ACC112 (cell line): ENCODE measurements around the gene TMEM94.

Experiments used
- H2AFZ ChIP-seq: fragments of 200-600 bp; sonication (generic); one replicate; pipeline ENCODE4 v1.6.0; 2017; ENCODE audit warnings: antibody characterized with exemption, low read length; ENCODE audit not compliant: unreplicated experiment
- H3K27ac ChIP-seq: fragments of 200-600 bp; sonication (generic); 2 replicates; pipeline ENCODE4 v1.5.1; 2014; ENCODE audit warnings: low read depth, mild to moderate bottlenecking, antibody characterized with exemption, low read length, moderate library complexity
- H3K27me3 ChIP-seq: fragments of 200-600 bp; sonication (generic); 2 replicates; pipeline ENCODE4 v1.6.1; 2014; ENCODE audit warnings: mild to moderate bottlenecking, antibody characterized with exemption, low read length, moderate library complexity, mixed read lengths; ENCODE audit not compliant: insufficient read depth
- H3K36me3 ChIP-seq: fragments of 200-600 bp; sonication (generic); 2 replicates; pipeline ENCODE4 v1.6.1; 2016; ENCODE audit warnings: mild to moderate bottlenecking, antibody characterized with exemption, low read length, moderate library complexity, mixed read lengths; ENCODE audit not compliant: insufficient read depth
- H3K4me1 ChIP-seq: fragments of 200-600 bp; sonication (generic); one replicate; pipeline ENCODE4 v1.6.1; 2016; ENCODE audit warnings: low read length, mixed read lengths; ENCODE audit not compliant: insufficient read depth, unreplicated experiment, control insufficient read depth
- H3K4me3 ChIP-seq: fragments of 200-600 bp; sonication (generic); 2 replicates; pipeline ENCODE4 v1.5.1; 2014; ENCODE audit warnings: mild to moderate bottlenecking, low read depth, low read length
- H3K79me2 ChIP-seq: fragments of 200-600 bp; sonication (generic); one replicate; pipeline ENCODE4 v1.6.0; 2016; ENCODE audit warnings: low read length; ENCODE audit not compliant: control insufficient read depth, unreplicated experiment, insufficient read depth

The TMEM94 gene

DNA sequence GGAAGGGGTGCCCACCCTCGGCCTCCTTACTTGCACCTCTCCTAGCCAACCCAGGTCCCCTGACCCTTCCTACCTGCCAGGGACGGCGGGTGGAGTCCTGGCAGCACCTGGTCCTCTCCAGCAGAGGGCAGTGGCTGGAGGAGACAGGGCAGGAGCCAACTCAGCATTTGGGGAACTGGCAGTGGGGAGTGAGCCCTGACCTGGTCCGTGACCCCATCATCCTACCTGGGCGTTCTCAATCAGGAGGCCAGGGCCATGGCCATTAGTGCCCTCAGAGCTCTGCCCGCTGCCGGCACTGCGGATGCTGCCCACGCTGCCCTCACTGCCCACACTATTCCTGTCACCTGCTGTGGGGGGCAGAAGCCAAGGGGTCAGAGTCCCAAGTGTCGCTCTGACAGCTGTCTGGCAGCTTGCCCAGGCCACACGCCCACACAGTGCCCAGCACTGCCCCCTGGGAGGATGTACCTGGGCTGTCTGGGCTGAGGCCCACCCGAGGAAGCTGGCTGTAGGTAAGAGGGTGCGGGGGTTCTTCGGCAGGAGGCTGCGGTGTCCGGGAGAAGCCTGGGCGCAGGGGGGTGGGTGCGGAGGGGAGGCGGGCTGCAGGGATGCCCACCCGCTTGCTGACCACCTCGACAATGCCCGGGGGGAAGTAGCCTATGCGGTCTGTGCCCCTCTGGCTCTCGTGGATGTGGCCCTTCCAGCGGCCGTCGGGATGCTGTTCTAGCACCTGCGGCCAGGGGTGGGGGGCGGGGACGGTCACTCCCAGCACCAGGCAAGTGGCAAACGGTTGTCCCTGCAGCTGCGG is 48.1 kb downstream of the TMEM94 start:
- Histone ChIP-seq H3K79me2 (no peaks in the 10 kb centered on the region), H3K27ac (no peak overlapping the region), H3K4me3 (no peak overlapping the region), H2AFZ (no peak overlapping the region), H3K36me3 (no peaks in the 10 kb centered on the region), H3K27me3 (no peaks in the 10 kb centered on the region), H3K4me1 (peaks cover 5% of the 10 kb centered on the region)

DNA sequence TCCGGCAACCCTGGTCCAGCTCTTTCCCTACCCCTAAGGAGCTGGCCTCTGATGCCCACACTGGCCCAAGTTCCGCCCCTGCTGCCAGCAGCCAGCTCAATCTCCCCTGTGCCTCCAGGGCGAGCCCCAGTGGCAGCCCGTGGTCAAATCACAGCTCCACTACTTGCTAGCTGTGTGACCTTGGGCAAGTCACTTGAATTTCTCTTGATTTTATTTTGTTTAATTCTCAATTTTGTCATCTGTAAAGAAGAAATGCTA is 48.6 kb downstream of the TMEM94 start:
- Histone ChIP-seq H2AFZ (no peak overlapping the region), H3K79me2 (no peaks in the 10 kb centered on the region), H3K27me3 (no peaks in the 10 kb centered on the region), H3K27ac (no peak overlapping the region), H3K4me3 (no peak overlapping the region), H3K4me1 (peaks cover 5% of the 10 kb centered on the region), H3K36me3 (no peaks in the 10 kb centered on the region)

DNA sequence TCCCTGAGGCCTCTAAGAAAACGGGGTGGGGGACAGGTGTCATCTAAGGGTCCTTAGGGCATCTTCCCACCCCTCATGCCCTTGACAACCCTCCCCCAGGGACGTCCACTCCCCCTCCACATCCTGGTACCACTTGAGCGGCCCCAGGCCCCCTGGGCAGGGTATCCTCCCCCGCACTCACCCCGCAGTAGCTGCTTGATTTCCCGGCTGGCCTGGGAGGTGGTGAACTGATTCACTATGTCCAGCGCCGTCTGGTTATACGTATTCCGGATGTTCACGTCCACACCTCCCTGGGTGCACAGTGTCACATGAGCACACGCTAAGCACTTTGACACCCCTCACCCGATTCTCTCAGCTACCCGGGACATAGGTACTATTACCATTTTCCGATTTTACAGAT is 49.2 kb downstream of the TMEM94 start:
- no peak overlapping the region for H3K4me3 ChIP-seq
- no peaks in the 10 kb centered on the region for H3K79me2 ChIP-seq
- peaks cover 5% of the 10 kb centered on the region for H3K4me1 ChIP-seq
- H3K27me3 ChIP-seq, result no peaks in the 10 kb centered on the region
- no peak overlapping the region for H3K27ac ChIP-seq
- H2AFZ ChIP-seq, result no peak overlapping the region
- no peaks in the 10 kb centered on the region for H3K36me3 ChIP-seq

DNA sequence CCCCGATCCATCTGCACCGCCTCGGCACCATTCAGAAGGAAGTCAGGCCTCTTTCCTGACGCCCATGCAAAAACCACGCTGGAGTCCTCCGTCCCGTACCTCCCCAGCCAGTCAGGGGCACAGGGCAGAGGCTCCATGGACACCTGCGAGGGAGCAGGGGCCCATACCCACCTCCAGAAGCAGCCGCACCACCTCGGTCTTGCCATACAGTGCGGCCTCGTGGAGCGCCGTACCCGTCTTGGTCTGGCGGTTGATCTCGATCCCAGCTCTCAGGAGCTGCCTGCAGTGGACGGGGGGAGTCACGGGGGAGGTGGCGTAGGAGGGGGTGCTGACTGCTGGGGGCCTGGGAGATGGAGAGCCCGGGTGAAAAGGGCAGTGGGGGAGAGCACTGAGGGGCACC is 49.7 kb downstream of the TMEM94 start:
- H3K79me2 ChIP-seq, result no peaks in the 10 kb centered on the region
- H3K4me3 ChIP-seq, result no peak overlapping the region
- no peak overlapping the region for H3K27ac ChIP-seq
- H3K27me3 ChIP-seq, result no peaks in the 10 kb centered on the region
- no peak overlapping the region for H2AFZ ChIP-seq
- peaks cover 5% of the 10 kb centered on the region for H3K4me1 ChIP-seq
- H3K36me3 ChIP-seq, result no peaks in the 10 kb centered on the region

DNA sequence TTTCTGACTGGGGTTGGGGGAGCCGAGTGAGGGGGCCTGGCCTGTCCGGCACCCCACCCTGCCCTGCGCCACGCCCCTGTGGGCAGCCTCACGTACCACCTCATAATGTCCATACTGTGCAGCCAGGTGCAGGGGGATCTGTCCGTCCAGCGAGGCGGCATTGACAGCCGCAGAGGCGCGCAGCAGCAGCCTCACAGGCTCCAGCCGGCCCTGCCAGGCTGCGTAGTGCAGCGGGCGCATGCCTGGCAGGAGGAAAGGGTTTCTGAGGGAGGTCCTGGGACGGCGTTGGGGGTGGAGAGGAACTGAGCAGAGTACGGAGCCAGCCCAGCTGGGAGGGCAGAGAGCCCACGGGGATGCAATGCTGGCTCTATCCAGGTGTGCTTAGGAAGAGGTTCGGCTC is 50.5 kb downstream of the TMEM94 start:
- peaks cover 11% of the 10 kb centered on the region for H3K4me1 ChIP-seq

DNA sequence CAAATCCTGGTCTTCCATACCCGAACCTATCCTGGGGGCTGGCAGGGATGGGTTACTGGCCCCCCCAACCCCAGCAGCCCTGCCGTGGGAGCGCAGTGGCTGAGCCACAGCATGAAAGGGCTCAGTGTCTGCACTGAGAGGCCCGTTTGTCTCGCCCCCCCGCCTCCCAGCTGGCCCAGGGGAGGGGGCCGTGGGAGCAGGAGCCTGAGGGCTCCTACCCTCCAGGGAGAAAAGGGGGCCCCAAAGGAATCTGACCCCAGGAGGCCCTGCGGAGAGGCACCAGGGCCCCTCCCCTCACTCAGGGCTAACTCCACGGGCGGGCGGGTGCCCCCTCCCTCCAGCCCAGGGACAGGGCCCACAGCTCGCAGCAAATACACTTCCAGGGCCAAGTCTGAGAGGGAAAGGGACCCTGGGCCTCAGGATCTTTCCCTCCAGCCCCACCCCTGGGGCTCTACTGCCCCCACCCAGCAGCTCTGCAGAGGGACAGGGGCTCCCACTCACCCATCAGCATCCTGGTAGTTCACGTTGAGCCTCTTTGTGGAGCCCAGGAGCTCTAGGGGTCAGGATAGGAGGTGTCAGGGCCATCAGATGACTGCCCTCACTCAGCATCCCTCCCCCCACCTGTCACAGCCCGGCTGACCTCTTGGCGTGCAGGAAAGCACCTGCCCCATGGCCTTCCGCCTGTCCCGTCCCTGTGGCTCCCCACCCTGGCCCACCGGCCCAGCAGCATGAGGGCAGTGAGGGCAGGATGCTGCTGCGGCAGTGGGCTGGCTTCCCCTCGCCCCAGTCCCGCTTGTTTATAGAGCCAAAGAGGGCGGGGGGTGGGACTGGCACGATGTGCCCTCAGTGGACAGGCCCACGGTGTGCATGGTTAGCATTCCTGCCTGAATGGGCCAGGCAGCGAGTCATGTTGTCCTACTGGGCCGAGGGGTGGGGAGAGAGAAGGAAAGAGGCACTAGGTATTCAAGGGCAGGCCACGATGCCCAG is 51.6 kb downstream of the TMEM94 start:
- Histone ChIP-seq H3K4me3 (no peak overlapping the region), H3K4me1 (peaks cover 16% of the 10 kb centered on the region), H3K36me3 (no peaks in the 10 kb centered on the region), H3K27me3 (no peaks in the 10 kb centered on the region), H3K79me2 (no peaks in the 10 kb centered on the region), H3K27ac (no peak overlapping the region), H2AFZ (no peak overlapping the region)

More for the DNA sequence above, 50.5 kb downstream of the TMEM94 start:
- Histone ChIP-seq H3K27ac (no peak overlapping the region), H3K79me2 (no peaks in the 10 kb centered on the region), H3K4me3 (no peak overlapping the region), H3K36me3 (no peaks in the 10 kb centered on the region), H2AFZ (no peak overlapping the region), H3K27me3 (no peaks in the 10 kb centered on the region)

DNA sequence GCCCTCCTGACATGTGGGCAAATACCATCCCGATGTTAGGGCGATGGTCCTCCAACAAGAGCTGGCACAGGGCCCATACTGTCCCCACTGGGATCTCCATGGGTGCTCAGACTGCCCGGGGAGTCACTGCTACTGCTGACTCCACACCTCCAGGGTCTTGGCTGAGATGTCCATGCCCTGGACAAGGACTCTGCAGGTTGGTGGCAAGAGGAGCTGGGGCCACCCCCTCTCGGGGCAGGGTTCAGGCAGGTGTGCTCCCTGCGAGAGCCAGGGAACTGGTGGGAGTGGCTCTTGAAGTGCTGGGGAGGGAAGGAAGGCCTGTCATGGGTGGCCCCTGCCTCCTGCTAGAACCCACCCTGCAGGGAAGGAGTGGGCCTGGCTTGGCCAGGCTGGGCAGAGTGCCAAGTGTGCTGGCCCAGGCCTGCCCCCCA is 52.5 kb downstream of the TMEM94 start:
- H2AFZ ChIP-seq, result no peak overlapping the region
- no peaks in the 10 kb centered on the region for H3K27me3 ChIP-seq
- H3K79me2 ChIP-seq, result no peaks in the 10 kb centered on the region
- peaks cover 17% of the 10 kb centered on the region for H3K4me1 ChIP-seq
- H3K36me3 ChIP-seq, result no peaks in the 10 kb centered on the region
- no peak overlapping the region for H3K4me3 ChIP-seq
- H3K27ac ChIP-seq, result no peak overlapping the region

DNA sequence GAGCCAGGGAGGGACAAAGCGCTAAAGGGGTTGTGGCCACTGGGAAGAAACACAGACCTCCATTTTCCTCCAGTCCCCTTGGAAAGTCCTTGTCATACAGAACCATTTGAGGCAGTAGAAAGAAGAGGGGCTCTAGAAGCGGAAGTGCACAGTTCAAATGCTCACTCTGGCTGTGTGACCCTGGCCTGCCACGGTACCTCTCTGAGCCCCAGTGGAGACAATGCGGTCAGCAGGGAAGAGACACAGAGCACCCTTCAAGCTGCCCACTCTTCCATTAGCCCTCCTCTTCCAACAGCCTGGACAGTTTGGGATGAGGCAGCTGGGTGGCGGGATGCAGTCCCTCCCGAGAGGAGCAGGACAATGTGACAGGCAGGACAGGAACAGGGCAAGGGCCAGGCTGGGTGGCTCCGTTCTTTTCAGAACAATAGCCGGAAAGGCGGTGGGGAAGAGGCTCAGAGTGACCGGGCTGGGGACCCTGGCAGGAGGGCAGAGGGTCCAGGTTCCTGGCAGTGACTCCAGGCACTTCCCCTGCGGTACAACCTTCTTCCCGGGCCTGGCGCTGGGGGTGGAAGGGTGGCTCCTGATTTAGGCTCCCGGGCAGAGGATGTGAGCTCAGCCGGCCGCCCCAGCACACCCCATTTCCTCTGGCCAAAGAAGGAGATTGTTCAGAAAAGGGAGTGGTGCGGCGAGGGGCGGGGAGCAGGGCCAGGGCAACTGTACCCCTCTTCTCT is 53.3 kb downstream of the TMEM94 start:
- H3K36me3 ChIP-seq, result no peaks in the 10 kb centered on the region
- H3K4me1 ChIP-seq, result peaks cover 24% of the 10 kb centered on the region
- no peak overlapping the region for H3K27ac ChIP-seq

DNA sequence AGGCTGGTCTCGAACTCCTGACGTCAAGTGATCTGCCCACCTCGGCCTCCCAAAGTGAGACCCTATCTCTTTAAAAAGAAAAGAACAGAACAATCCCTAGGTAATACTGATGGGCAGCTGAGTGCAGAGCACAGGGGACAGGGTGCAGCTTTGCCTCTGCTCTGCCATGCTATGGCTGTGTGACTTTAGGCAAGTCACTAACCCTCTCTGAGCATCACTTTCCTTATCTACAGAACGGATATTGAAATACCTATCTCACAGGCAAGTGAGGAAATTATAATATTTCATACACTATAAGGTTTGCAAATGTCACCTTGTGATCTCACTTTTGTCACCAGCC is 54.8 kb downstream of the TMEM94 start:
- Histone ChIP-seq H3K27me3 (no peaks in the 10 kb centered on the region), H3K27ac (no peak overlapping the region), H3K4me1 (peaks cover 24% of the 10 kb centered on the region), H2AFZ (no peak overlapping the region), H3K79me2 (peaks cover 3% of the 10 kb centered on the region), H3K36me3 (no peaks in the 10 kb centered on the region), H3K4me3 (no peak overlapping the region)

More for the DNA sequence above, 53.3 kb downstream of the TMEM94 start:
- H3K4me3 ChIP-seq, result no peak overlapping the region
- H3K79me2 ChIP-seq, result peaks cover 3% of the 10 kb centered on the region
- H3K27me3 ChIP-seq, result no peaks in the 10 kb centered on the region
- no peak overlapping the region for H2AFZ ChIP-seq

DNA sequence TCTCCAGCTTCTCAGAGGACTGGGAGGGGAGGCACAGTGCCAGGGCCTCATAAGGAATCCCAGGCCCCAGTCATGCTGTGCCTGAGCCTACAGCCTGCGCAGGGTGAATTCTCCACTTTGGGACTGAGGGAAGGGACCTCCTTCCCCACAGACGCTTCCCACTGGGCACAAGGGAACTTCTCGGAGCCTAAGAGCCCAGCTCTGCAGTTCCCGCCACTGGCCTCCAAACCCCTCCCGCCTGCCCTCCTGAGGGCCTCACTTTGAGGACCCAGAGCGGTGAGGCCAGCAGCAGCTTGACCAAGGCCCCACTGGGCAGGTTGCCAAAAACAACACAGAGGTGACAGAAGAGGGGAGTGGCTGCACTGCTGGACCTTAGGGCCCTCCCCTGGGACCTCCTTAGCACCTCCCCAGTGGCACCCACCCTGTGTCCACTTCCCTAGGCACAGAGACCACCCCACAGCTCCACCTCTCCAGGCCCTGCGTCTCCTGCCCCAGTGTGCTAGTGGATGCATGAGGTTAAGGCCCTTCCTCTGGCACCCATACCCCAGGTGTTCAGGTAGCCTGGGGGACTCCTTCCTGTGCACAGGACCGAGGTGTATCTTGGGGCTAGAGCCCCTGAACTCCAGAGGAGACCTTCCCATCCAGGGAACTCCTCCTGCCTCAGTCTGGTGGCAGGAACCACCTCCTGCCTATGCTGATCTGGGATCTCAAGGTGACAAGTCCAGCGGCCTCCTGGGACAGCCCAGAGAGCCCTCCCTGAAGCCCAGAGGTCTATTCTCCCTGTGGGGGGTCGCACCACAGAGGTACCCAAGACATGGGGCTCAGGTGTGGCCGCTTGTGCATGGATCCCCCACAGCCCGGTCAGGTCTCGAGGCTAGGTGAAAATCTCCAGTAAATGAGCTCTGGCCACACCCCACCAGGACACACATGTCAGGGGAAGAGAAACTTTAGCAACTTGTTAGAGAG is 55.5 kb downstream of the TMEM94 start:
- peaks cover 24% of the 10 kb centered on the region for H3K4me1 ChIP-seq
- H3K36me3 ChIP-seq, result no peaks in the 10 kb centered on the region
- H3K27me3 ChIP-seq, result no peaks in the 10 kb centered on the region
- no peak overlapping the region for H3K4me3 ChIP-seq
- H3K79me2 ChIP-seq, result peaks cover 3% of the 10 kb centered on the region
- H3K27ac ChIP-seq, result no peak overlapping the region
- H2AFZ ChIP-seq, result no peak overlapping the region
